ENCODE results near the gene ALKBH5. TPM values are rescaled to one million over a fixed set of nuclear protein-coding genes. Genes with fewer than 3 reads are reported as not detected.

The ALKBH5 gene
- total and polyA plus RNA-seq, 9 of the 15 experiments (the other 6 are each of a cell fraction or from before 2014, with no cell fraction given), result 11.4 to 70.0 (median 47.4) TPM

DNA sequence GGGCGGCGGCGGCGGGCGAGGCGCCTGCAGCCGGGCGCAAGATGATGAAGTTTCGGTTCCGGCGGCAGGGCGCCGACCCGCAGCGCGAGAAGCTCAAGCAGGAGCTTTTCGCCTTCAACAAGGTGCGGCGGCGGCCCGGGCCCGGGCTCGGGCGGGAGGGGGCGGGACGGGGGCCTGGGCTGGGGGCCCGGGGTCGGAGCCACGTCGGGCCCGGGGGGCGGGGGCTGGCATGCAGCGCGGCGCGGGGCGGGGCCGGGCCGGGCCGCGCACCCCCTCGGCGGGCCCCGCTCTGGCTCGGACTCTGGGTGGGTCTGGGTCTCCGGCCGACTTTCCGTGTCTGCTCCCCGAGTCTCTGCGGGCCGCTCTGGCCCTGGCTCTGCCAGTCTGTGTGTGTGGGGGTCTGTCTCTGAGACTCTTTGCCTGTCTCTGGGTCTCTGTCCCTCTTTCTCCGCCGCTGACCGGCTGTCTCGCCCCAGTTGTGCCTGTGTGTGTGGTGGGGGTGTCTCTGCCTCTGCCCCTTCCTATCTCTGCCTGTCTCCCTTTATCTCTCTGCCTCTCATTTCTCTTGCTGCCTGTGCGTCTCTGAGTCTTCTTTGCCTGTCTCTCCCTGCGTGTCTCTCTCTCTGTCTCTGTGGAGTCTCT lies 42.1 kb downstream of the ALKBH5 start (continued):
- TF ChIP-seq PHB (CRISPR knock-in tag; IDR thresholded peaks at IDR 0.05), result no peak
- no peak for TF ChIP-seq RBM34 (IDR thresholded peaks at IDR 0.05; ENCODE audit: borderline replicate concordance, insufficient read depth, low read length)
- TF ChIP-seq, protein P1, sequence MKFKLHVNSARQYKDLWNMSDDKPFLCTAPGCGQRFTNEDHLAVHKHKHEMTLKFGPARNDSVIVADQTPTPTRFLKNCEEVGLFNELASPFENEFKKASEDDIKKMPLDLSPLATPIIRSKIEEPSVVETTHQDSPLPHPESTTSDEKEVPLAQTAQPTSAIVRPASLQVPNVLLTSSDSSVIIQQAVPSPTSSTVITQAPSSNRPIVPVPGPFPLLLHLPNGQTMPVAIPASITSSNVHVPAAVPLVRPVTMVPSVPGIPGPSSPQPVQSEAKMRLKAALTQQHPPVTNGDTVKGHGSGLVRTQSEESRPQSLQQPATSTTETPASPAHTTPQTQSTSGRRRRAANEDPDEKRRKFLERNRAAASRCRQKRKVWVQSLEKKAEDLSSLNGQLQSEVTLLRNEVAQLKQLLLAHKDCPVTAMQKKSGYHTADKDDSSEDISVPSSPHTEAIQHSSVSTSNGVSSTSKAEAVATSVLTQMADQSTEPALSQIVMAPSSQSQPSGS (CRISPR knock-in tag; IDR thresholded peaks at IDR 0.05), result no peak
- no peak for TF ChIP-seq ARID2 (IDR thresholded peaks at IDR 0.05)
- no peak for TF ChIP-seq ZZZ3 (IDR thresholded peaks at IDR 0.05)
- TF ChIP-seq, protein P2, sequence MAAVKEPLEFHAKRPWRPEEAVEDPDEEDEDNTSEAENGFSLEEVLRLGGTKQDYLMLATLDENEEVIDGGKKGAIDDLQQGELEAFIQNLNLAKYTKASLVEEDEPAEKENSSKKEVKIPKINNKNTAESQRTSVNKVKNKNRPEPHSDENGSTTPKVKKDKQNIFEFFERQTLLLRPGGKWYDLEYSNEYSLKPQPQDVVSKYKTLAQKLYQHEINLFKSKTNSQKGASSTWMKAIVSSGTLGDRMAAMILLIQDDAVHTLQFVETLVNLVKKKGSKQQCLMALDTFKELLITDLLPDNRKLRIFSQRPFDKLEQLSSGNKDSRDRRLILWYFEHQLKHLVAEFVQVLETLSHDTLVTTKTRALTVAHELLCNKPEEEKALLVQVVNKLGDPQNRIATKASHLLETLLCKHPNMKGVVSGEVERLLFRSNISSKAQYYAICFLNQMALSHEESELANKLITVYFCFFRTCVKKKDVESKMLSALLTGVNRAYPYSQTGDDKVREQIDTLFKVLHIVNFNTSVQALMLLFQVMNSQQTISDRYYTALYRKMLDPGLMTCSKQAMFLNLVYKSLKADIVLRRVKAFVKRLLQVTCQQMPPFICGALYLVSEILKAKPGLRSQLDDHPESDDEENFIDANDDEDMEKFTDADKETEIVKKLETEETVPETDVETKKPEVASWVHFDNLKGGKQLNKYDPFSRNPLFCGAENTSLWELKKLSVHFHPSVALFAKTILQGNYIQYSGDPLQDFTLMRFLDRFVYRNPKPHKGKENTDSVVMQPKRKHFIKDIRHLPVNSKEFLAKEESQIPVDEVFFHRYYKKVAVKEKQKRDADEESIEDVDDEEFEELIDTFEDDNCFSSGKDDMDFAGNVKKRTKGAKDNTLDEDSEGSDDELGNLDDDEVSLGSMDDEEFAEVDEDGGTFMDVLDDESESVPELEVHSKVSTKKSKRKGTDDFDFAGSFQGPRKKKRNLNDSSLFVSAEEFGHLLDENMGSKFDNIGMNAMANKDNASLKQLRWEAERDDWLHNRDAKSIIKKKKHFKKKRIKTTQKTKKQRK (IDR thresholded peaks at IDR 0.05; ENCODE audit: borderline replicate concordance, low read depth, low read length), result no peak
- TF ChIP-seq, protein P3, sequence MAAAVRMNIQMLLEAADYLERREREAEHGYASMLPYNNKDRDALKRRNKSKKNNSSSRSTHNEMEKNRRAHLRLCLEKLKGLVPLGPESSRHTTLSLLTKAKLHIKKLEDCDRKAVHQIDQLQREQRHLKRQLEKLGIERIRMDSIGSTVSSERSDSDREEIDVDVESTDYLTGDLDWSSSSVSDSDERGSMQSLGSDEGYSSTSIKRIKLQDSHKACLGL (CRISPR knock-in tag; IDR thresholded peaks at IDR 0.05; ENCODE audit: borderline replicate concordance, poor library complexity, severe bottlenecking), result no peak
- TF ChIP-seq, protein P4, sequence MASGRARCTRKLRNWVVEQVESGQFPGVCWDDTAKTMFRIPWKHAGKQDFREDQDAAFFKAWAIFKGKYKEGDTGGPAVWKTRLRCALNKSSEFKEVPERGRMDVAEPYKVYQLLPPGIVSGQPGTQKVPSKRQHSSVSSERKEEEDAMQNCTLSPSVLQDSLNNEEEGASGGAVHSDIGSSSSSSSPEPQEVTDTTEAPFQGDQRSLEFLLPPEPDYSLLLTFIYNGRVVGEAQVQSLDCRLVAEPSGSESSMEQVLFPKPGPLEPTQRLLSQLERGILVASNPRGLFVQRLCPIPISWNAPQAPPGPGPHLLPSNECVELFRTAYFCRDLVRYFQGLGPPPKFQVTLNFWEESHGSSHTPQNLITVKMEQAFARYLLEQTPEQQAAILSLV (tag; IDR thresholded peaks at IDR 0.05), result no peak
- no peak for TF ChIP-seq PML (IDR thresholded peaks at IDR 0.05; ENCODE audit: low read length)
- TF ChIP-seq YBX1 (IDR thresholded peaks at IDR 0.05), result no peak
- TF ChIP-seq HOXB6 (CRISPR knock-in tag; IDR thresholded peaks at IDR 0.05; ENCODE audit: borderline replicate concordance), result no peak
- TF ChIP-seq RAD51 (IDR thresholded peaks at IDR 0.05; ENCODE audit: borderline replicate concordance, low read depth), result no peak
- TF ChIP-seq SIN3A (IDR thresholded peaks at IDR 0.05; ENCODE audit: borderline replicate concordance in 2 of 2, control insufficient read depth in 1 of 2, low read depth in 2 of 2, low read length in 2 of 2), result no peak
- TF ChIP-seq PYGO2 (tag; IDR thresholded peaks at IDR 0.05), result no peak
- no peak for TF ChIP-seq KLF6 (CRISPR knock-in tag; IDR thresholded peaks at IDR 0.05; ENCODE audit: borderline replicate concordance)
- TF ChIP-seq ZNF197 (CRISPR knock-in tag; IDR thresholded peaks at IDR 0.05; ENCODE audit: low read depth), result no peak
- peak; percentile 43; the same call in 1 of the 2 replicates for TF ChIP-seq PHF8 (IDR thresholded peaks at IDR 0.05; ENCODE audit: borderline replicate concordance, low read length)
- no peak for TF ChIP-seq TBP (optimal IDR thresholded peaks at IDR 0.05; ENCODE audit: low read depth, low read length)
- TF ChIP-seq, protein P5, sequence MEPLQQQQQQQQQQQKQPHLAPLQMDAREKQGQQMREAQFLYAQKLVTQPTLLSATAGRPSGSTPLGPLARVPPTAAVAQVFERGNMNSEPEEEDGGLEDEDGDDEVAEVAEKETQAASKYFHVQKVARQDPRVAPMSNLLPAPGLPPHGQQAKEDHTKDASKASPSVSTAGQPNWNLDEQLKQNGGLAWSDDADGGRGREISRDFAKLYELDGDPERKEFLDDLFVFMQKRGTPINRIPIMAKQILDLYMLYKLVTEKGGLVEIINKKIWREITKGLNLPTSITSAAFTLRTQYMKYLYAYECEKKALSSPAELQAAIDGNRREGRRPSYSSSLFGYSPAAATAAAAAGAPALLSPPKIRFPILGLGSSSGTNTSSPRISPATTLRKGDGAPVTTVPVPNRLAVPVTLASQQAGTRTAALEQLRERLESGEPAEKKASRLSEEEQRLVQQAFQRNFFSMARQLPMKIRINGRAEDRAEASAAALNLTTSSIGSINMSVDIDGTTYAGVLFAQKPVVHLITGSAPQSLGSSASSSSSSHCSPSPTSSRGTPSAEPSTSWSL (CRISPR knock-in tag; IDR thresholded peaks at IDR 0.05; ENCODE audit: borderline replicate concordance), result no peak
